GM21717 (cell line): ENCODE data around the gene ESF1.

Source experiments
- ATAC-seq: cut with Tn5 transposase; IDR thresholded peaks from one replicate; pipeline ENCODE4 v1.9.1; 2021; ENCODE audit warnings: mild to moderate bottlenecking, moderate library complexity; ENCODE audit not compliant: unreplicated experiment

ESF1 gene

GRCh38 chr20:13684566-13685222, 100.0 kb downstream of the ESF1 start:
- peak; percentile 84 for ATAC-seq

GRCh38 chr20:13683833-13684232, 100.9 kb downstream of the ESF1 start:
- ATAC-seq: no peak

- ATAC-seq: peak; percentile 69
Measured at GRCh38 chr20:13681248-13682125, 103.2 kb downstream of the ESF1 start.

GRCh38 chr20:13678944-13679343, 105.8 kb downstream of the ESF1 start:
- ATAC-seq: no peak

- no peak for ATAC-seq
Measured at GRCh38 chr20:13677241-13677640, 107.5 kb downstream of the ESF1 start.

- no peak for ATAC-seq
Measured at GRCh38 chr20:13676682-13677081, 108.0 kb downstream of the ESF1 start.

- no peak for ATAC-seq
Measured at GRCh38 chr20:13672690-13673089, 112.0 kb downstream of the ESF1 start.

- no peak for ATAC-seq
Measured at GRCh38 chr20:13671916-13672378, 112.8 kb downstream of the ESF1 start.

- no peak for ATAC-seq
Measured at GRCh38 chr20:13671512-13671911, 113.2 kb downstream of the ESF1 start.

- no peak for ATAC-seq
Measured at GRCh38 chr20:13670160-13670559, 114.6 kb downstream of the ESF1 start.

GRCh38 chr20:13665709-13666395, 118.9 kb downstream of the ESF1 start:
- no peak for ATAC-seq
